ENCODE results near the gene SPSB1.

Gene SPSB1

DNA sequence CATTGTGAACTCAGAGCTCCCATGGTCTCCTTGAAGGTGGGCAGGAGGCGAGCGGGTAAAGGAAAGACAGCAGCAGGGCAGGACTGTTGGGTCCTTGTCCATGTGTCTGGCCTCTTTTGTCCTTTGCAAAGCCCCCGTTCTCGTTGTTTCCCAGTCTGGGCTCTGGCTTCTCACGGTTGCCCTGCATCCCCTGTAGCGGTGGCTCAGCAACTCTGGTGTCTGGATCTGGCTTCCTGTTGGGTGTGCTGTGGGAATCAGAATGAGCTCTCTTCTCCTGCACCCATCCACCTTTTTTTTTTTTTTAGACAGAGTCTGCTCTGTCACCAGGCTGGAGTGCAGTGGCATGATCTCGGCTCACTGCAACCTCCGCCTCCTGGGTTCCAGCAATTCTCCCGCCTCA lies 47.0 kb upstream of the SPSB1 start:
- H3K18ac ChIP-seq (ENCODE audit: low read length) = no peak overlapping the region
- H2AFZ ChIP-seq (ENCODE audit: insufficient read depth, low read length, poor library complexity) = no peak overlapping the region
- H3K4ac ChIP-seq (ENCODE audit: low read depth, low read length) = no peak overlapping the region
- no peak overlapping the region for H4K12ac ChIP-seq (ENCODE audit: low read depth, low read length)
- no peaks in the 10 kb centered on the region for H3K79me2 ChIP-seq (ENCODE audit: control insufficient read depth, insufficient read depth, low read length, poor library complexity)
- no peak overlapping the region for H3K27ac ChIP-seq (ENCODE audit: low read depth, low read length)
- H4K8ac ChIP-seq (ENCODE audit: low read depth, low read length) = no peak overlapping the region
- no peak overlapping the region for H2BK120ac ChIP-seq (ENCODE audit: insufficient read depth, low read length, poor library complexity)
- H3K9me3 ChIP-seq (ENCODE audit: insufficient read depth, low read depth, low read length) = no peaks in the 10 kb centered on the region
- H3K27me3 ChIP-seq (ENCODE audit: insufficient read depth, low read length) = no peaks in the 10 kb centered on the region
- peaks cover 10 to 12% of the 10 kb centered on the region in 2 experiments for H3K36me3 ChIP-seq (ENCODE audit: control insufficient read depth in 1 of 2, insufficient read depth in 2 of 2, low read length in 2 of 2)
- no peak overlapping the region for H3K14ac ChIP-seq (ENCODE audit: low read length)
- H3K4me3 ChIP-seq (ENCODE audit: low read depth, low read length) = no peak overlapping the region
- no peaks in the 10 kb centered on the region for H3K79me1 ChIP-seq (ENCODE audit: low read length)
- H3K23ac ChIP-seq (ENCODE audit: low read length) = no peak overlapping the region
- no peak overlapping the region for H2BK5ac ChIP-seq (ENCODE audit: low read depth, low read length, poor library complexity)
- no peak overlapping the region for H2AK5ac ChIP-seq (ENCODE audit: low read length)
- no peak for DNase-seq
- no peak overlapping the region for H2BK12ac ChIP-seq (ENCODE audit: low read length)
- WGBS (ENCODE audit: extremely low coverage, insufficient coverage, insufficient read length) = no CpG with 5 or more reads among the region's 9 CpGs
- H3K4me2 ChIP-seq (ENCODE audit: low read length) = no peak overlapping the region
- H3K4me1 ChIP-seq (ENCODE audit: control insufficient read depth in 1 of 2, insufficient read depth in 2 of 2, low read length in 2 of 2) = peaks cover 3 to 6% of the 10 kb centered on the region in 2 experiments
- no peak overlapping the region for H3K9ac ChIP-seq (ENCODE audit: low read length)
- no peak overlapping the region for H4K91ac ChIP-seq (ENCODE audit: low read depth, low read length)

GRCh38 chr1:9246215-9246614 lies 46.5 kb upstream of the SPSB1 start:
- Histone ChIP-seq H3K27ac (ENCODE audit: low read depth, low read length) (no peak overlapping the region), H3K23ac (ENCODE audit: low read length) (no peak overlapping the region), H3K36me3 (ENCODE audit: control insufficient read depth in 1 of 2, insufficient read depth in 2 of 2, low read length in 2 of 2) (peaks cover 10 to 12% of the 10 kb centered on the region in 2 experiments), H2AFZ (ENCODE audit: insufficient read depth, low read length, poor library complexity) (no peak overlapping the region), H3K14ac (ENCODE audit: low read length) (no peak overlapping the region), H3K79me2 (ENCODE audit: control insufficient read depth, insufficient read depth, low read length, poor library complexity) (no peaks in the 10 kb centered on the region), H2BK12ac (ENCODE audit: low read length) (no peak overlapping the region), H3K4me1 (ENCODE audit: control insufficient read depth in 1 of 2, insufficient read depth in 2 of 2, low read length in 2 of 2) (peaks cover 3 to 6% of the 10 kb centered on the region in 2 experiments), H2AK5ac (ENCODE audit: low read length) (no peak overlapping the region), H4K12ac (ENCODE audit: low read depth, low read length) (no peak overlapping the region), H3K4me3 (ENCODE audit: low read depth, low read length) (no peak overlapping the region), H3K18ac (ENCODE audit: low read length) (no peak overlapping the region), H3K79me1 (ENCODE audit: low read length) (no peaks in the 10 kb centered on the region), H3K4me2 (ENCODE audit: low read length) (no peak overlapping the region), H3K27me3 (ENCODE audit: insufficient read depth, low read length) (no peaks in the 10 kb centered on the region), H3K9me3 (ENCODE audit: insufficient read depth, low read depth, low read length) (no peaks in the 10 kb centered on the region), H4K91ac (ENCODE audit: low read depth, low read length) (no peak overlapping the region), H2BK120ac (ENCODE audit: insufficient read depth, low read length, poor library complexity) (no peak overlapping the region), H4K8ac (ENCODE audit: low read depth, low read length) (no peak overlapping the region), H2BK5ac (ENCODE audit: low read depth, low read length, poor library complexity) (no peak overlapping the region), H3K9ac (ENCODE audit: low read length) (no peak overlapping the region), H3K4ac (ENCODE audit: low read depth, low read length) (no peak overlapping the region)
- DNase-seq = no peak
- no CpG with 5 or more reads among the region's 5 CpGs for WGBS (ENCODE audit: extremely low coverage, insufficient coverage, insufficient read length)

- whole genome bisulfite sequencing (ENCODE audit: extremely low coverage, insufficient coverage, insufficient read length) = no CpG with 5 or more reads among the region's 41 CpGs
- Histone ChIP-seq H3K4me2 (ENCODE audit: low read length) (no peak overlapping the region), H3K4me1 (ENCODE audit: control insufficient read depth in 1 of 2, insufficient read depth in 2 of 2, low read length in 2 of 2) (peaks cover 3 to 6% of the 10 kb centered on the region in 2 experiments)
Observed at GRCh38 chr1:9246841-9247785, 45.6 kb upstream of the SPSB1 start.

DNA sequence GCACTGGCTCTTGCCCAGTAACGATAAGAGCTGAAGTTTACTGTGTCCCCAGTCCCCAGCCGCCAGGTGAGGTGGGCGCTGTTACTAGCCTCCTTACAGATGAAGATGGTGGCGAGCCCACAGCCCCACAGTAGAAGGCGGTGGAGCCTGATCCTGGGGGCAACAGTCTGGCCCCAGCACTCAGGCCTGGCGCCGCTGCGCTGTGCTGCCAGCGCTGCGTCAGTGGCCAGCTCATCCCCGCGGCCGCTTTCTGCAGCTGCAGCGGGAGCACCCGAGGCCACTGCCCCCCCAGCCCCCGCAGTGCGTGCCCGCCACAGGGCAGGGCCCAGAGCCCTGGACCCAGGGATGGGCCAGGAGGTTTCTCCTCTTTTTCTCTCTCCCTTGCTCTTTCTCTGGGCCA lies 44.8 kb upstream of the SPSB1 start:
- no peak overlapping the region for H2AK5ac ChIP-seq (ENCODE audit: low read length)
- H4K91ac ChIP-seq (ENCODE audit: low read depth, low read length) = no peak overlapping the region
- H3K9me3 ChIP-seq (ENCODE audit: insufficient read depth, low read depth, low read length) = no peaks in the 10 kb centered on the region
- no peak overlapping the region for H3K4me3 ChIP-seq (ENCODE audit: low read depth, low read length)
- no peak overlapping the region for H4K12ac ChIP-seq (ENCODE audit: low read depth, low read length)
- no peak overlapping the region for H3K4me2 ChIP-seq (ENCODE audit: low read length)
- H2BK5ac ChIP-seq (ENCODE audit: low read depth, low read length, poor library complexity) = no peak overlapping the region
- no peak overlapping the region for H4K8ac ChIP-seq (ENCODE audit: low read depth, low read length)
- no peaks in the 10 kb centered on the region for H3K79me1 ChIP-seq (ENCODE audit: low read length)
- no peaks in the 10 kb centered on the region for H3K79me2 ChIP-seq (ENCODE audit: control insufficient read depth, insufficient read depth, low read length, poor library complexity)
- H2BK12ac ChIP-seq (ENCODE audit: low read length) = no peak overlapping the region
- no peak overlapping the region for H3K23ac ChIP-seq (ENCODE audit: low read length)
- H3K27me3 ChIP-seq (ENCODE audit: insufficient read depth, low read length) = no peaks in the 10 kb centered on the region
- H3K9ac ChIP-seq (ENCODE audit: low read length) = no peak overlapping the region
- no peak overlapping the region for H3K4ac ChIP-seq (ENCODE audit: low read depth, low read length)
- peaks cover 0 to 6% of the 10 kb centered on the region in 2 experiments for H3K4me1 ChIP-seq (ENCODE audit: control insufficient read depth in 1 of 2, insufficient read depth in 2 of 2, low read length in 2 of 2)
- H3K14ac ChIP-seq (ENCODE audit: low read length) = no peak overlapping the region
- no peak overlapping the region for H3K18ac ChIP-seq (ENCODE audit: low read length)
- peaks cover 10 to 12% of the 10 kb centered on the region in 2 experiments for H3K36me3 ChIP-seq (ENCODE audit: control insufficient read depth in 1 of 2, insufficient read depth in 2 of 2, low read length in 2 of 2)
- no peak for DNase-seq
- no CpG with 5 or more reads among the region's 18 CpGs for WGBS (ENCODE audit: extremely low coverage, insufficient coverage, insufficient read length)
- H2AFZ ChIP-seq (ENCODE audit: insufficient read depth, low read length, poor library complexity) = no peak overlapping the region
- H3K27ac ChIP-seq (ENCODE audit: low read depth, low read length) = no peak overlapping the region
- no peak overlapping the region for H2BK120ac ChIP-seq (ENCODE audit: insufficient read depth, low read length, poor library complexity)

More at GRCh38 chr1:9246841-9247785, 45.6 kb upstream of the SPSB1 start:
- Histone ChIP-seq H3K27ac (ENCODE audit: low read depth, low read length) (no peak overlapping the region), H2AK5ac (ENCODE audit: low read length) (no peak overlapping the region), H3K27me3 (ENCODE audit: insufficient read depth, low read length) (no peaks in the 10 kb centered on the region), H3K18ac (ENCODE audit: low read length) (no peak overlapping the region), H4K12ac (ENCODE audit: low read depth, low read length) (no peak overlapping the region), H2AFZ (ENCODE audit: insufficient read depth, low read length, poor library complexity) (no peak overlapping the region), H4K8ac (ENCODE audit: low read depth, low read length) (no peak overlapping the region), H2BK12ac (ENCODE audit: low read length) (no peak overlapping the region), H2BK5ac (ENCODE audit: low read depth, low read length, poor library complexity) (no peak overlapping the region), H3K23ac (ENCODE audit: low read length) (no peak overlapping the region), H3K4ac (ENCODE audit: low read depth, low read length) (no peak overlapping the region), H4K91ac (ENCODE audit: low read depth, low read length) (no peak overlapping the region), H3K79me1 (ENCODE audit: low read length) (no peaks in the 10 kb centered on the region), H3K9me3 (ENCODE audit: insufficient read depth, low read depth, low read length) (no peaks in the 10 kb centered on the region), H3K36me3 (ENCODE audit: control insufficient read depth in 1 of 2, insufficient read depth in 2 of 2, low read length in 2 of 2) (peaks cover 10 to 12% of the 10 kb centered on the region in 2 experiments), H2BK120ac (ENCODE audit: insufficient read depth, low read length, poor library complexity) (no peak overlapping the region), H3K4me3 (ENCODE audit: low read depth, low read length) (peak overlapping the region; percentile 46), H3K14ac (ENCODE audit: low read length) (no peak overlapping the region), H3K79me2 (ENCODE audit: control insufficient read depth, insufficient read depth, low read length, poor library complexity) (no peaks in the 10 kb centered on the region), H3K9ac (ENCODE audit: low read length) (no peak overlapping the region)
- DNase-seq = no peak
